Ramos (cell line): ENCODE data around the gene RHOT2.

Experiments used
- in situ Hi-C: fragments of 300-500 bp; cut with MboI; formaldehyde crosslinking; loops from one replicate; pipeline ENCODE4 v1.14.3; 2022; ENCODE audit warnings: low sequenced_read_pairs; ENCODE audit not compliant: unreplicated experiment

The RHOT2 gene

GRCh38 chr16:666572-666971 lies 1.4 kb upstream of the RHOT2 start:
- in situ Hi-C loops: no loop called here

GRCh38 chr16:667113-667779 lies 686 bp upstream of the RHOT2 start:
- in situ Hi-C loops: no loop called here

- in situ Hi-C loops: no loop called here
Observed at GRCh38 chr16:668519-669171, 713 bp downstream of the RHOT2 start.

DNA sequence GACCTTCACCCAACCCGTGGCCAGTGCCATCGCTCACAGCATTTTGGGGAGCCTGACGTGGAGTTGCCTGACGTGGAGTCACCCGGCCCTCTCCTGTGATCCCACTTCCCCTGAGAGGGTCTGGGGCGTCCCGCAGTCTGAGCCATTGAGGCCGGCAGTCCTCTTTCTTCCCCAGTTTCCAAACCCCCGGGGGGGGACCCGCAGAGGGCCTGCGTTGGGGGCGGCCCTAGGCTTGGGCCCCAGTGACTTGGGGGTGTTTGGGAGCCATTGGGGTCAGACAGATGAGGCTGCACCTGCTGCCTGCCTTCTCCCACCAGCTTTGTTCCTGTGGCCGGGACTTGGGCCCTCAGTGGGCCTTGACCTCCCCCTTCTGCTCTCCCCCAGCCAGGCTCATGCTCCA lies 1.7 kb downstream of the RHOT2 start:
- in situ Hi-C loops: no loop called here

DNA sequence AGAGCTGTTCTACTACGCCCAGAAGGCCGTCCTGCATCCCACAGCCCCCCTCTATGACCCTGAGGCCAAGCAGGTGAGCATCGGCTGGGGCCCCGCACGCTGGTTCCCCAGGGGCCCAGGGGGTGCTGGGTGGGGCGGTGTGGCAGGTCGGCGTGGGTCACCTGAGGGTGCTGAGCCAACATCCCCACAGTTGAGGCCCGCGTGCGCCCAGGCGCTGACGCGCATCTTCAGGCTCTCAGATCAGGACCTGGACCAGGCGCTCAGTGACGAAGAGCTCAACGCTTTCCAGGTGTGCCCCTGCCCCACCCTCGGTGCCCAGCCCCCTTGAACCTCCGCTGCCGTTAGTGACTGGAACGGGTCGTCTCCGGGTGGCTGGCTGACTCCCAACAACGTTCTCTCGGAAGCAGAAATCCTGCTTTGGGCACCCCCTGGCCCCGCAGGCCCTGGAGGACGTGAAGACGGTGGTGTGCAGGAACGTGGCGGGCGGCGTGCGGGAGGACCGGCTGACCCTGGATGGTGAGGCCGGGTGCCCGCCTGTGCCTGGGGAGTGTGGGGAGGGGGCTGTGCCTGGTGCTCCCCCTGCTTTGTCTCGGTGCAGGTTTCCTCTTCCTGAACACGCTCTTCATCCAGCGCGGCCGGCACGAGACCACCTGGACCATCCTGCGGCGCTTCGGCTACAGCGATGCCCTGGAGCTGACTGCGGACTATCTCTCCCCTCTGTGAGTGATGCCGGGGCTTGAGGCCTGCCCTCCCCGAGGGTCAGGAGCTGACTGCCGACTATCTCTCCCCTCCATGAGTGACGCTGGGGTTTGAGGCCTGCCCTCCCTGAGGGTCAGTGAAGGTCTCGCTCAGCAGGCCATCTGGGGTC lies 2.8 kb downstream of the RHOT2 start:
- in situ Hi-C loops: no loop called here

DNA sequence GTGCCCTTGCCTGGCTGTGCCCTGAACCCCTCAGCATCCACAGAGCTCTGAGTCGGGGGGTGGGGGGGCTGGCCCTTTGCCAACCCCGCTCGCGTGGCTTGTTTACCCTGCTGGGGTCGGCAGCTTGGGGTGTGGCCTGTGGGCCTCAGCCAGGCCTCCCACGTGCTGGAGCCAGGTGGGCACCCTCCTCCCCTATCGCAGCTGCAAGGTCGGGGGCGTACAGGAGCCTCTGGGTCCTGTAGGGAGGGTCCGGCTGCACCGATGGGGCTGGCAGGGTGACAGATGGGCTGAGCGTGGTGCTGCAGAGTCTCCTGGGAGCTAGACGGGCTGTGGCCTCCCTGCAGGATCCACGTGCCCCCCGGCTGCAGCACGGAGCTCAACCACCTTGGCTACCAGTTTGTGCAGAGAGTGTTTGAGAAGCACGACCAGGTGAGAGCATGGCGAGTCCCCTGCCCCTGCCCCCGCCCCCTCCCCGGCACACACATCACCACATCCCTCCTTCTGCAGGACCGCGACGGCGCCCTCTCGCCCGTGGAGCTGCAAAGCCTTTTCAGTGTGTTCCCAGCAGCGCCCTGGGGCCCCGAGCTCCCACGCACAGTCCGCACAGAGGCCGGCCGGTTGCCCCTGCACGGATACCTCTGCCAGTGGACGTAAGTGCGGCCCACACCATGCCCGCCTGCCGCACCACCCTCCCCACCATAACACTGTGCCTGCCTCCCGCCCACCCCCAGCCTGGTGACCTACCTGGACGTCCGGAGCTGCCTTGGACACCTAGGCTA lies 3.6 kb downstream of the RHOT2 start:
- in situ Hi-C loops: no loop called here

DNA sequence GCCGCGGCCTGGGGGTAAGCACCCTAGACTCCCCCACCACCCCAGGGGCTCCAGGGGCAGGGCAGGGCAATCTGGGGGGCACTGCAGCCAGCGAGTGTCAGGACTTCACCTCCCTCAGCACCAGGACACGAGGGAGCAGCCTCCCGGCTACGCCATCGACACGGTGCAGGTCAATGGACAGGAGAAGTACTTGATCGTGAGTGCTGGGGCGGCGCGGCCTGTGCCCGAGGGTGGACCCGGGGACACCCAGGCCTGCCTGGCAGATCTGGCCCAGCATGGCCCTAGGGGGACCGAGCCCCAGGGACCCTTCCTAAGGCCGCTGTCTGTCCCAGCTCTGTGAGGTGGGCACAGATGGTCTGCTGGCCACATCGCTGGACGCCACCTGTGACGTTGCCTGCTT lies 4.4 kb downstream of the RHOT2 start:
- in situ Hi-C loops: no loop called here

DNA sequence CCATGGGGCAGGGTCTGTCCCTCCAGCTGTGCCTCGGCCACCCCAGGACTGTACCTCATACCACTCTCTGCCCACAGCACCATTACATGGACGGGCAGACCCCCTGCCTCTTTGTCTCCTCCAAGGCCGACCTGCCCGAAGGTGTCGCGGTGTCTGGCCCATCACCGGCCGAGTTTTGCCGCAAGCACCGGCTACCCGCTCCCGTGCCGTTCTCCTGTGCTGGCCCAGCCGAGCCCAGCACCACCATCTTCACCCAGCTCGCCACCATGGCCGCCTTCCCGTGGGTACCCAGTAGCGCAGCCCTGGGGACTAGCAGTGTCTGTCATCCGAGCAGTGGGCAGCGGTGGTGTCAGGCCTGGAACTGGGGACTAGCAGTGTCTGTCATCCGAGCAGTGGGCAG lies 4.9 kb downstream of the RHOT2 start:
- in situ Hi-C loops: no loop called here

DNA sequence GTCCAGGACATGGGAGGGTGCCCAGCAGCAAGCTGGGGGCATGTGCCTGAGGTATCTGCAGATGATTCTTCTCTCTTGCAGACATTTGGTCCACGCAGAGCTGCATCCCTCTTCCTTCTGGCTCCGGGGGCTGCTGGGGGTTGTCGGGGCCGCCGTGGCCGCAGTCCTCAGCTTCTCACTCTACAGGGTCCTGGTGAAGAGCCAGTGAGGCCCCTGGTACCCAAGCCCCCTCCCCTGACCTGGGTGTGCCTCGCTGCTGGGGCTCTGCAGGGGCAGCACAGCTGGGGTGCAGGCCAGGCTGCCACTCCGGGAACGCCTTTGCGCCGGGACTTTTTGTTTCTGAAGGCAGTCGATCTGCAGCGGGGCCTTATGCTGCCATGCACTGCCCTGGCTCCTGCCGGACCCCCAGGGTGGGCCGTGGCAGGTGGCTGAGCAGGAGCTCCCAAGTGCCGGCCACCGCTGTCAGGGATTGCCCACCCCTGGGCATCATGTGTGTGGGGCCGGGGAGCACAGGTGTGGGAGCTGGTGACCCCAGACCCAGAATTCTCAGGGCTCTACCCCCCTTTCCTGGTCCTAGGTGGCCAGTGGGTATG lies 5.6 kb downstream of the RHOT2 start:
- in situ Hi-C loops: no loop called here

- in situ Hi-C loops: no loop called here
Observed at GRCh38 chr16:674214-674881, 6.4 kb downstream of the RHOT2 start.

- in situ Hi-C loops: no loop called here
Observed at GRCh38 chr16:674968-675883, 7.3 kb downstream of the RHOT2 start, which contains the start of gene RHBDL1. TSS of gene RHBDL1 (plus strand) at chr16:675671. CDS start at chr16:675791, 120 bp downstream.

DNA sequence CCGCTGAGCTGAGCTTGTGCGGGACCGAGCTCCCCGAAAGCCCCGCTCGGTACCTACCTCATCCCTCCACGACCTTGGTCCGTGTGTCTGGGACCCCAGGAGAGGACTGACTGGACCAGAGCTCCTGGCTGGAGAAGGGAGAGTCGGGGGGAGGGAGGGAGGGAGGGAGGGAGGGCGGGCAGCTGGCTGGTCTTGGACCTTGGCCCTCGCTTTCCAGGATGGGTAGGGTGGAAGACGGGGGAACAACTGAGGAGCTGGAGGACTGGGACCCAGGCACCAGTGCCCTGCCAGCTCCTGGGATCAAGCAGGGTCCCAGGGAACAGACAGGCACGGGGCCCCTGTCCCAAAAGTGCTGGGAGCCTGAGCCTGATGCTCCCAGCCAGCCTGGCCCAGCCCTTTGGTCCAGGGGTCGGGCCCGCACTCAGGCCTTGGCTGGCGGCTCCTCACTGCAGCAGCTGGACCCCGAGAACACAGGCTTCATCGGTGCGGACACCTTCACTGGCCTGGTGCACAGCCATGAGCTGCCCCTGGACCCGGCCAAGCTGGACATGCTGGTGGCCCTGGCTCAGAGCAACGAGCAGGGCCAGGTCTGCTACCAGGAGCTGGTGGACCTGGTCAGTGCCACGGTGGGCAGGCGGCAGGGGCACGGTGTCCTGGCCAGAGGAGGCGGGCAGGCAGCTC lies 8.1 kb downstream of the RHOT2 start:
- in situ Hi-C loops: no loop called here

DNA sequence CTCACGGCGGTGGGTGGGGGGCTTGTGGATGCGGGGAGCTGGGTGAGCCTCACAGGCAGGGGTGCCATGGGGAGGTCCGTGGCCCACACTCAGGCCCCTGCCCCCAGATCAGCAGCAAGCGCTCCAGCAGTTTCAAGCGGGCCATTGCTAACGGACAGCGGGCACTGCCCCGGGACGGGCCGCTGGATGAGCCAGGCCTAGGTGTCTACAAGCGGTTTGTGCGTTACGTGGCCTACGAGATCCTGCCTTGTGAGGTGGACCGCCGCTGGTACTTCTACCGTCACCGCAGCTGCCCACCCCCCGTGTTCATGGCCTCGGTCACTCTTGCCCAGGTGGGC lies 8.6 kb downstream of the RHOT2 start:
- in situ Hi-C loops: no loop called here

DNA sequence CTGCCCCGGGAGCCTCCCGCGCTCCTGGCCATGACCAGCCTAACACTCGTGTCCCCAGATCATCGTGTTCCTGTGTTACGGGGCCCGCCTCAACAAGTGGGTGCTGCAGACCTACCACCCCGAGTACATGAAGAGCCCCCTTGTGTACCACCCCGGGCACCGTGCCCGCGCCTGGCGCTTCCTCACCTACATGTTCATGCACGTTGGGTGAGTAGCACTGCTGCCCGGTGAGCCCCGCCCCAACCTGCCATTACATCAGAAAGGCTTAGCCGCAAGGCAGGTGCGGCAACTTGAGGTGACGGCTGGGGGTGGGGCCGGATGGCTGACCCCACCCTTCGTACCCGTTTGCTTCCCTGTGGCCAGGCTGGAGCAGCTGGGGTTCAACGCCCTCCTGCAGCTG lies 9.0 kb downstream of the RHOT2 start:
- in situ Hi-C loops: no loop called here

- in situ Hi-C loops: no loop called here
Observed at GRCh38 chr16:677316-678190, 9.6 kb downstream of the RHOT2 start.

- in situ Hi-C loops: no loop called here
Observed at GRCh38 chr16:678209-678857, 10.4 kb downstream of the RHOT2 start.
